GM23248 (cell line): Measurements from ENCODE around the gene BRME1. TPM values are rescaled to one million over a fixed set of nuclear protein-coding genes. Genes with fewer than 3 reads are reported as not detected.

ENCODE experiments used
- DNase-seq: peaks from one replicate; pipeline ENCODE4 v3.0.0-alpha.2; 2015
- H2AFZ ChIP-seq: fragments of 200-600 bp; sonication (generic); 2 replicates; pipeline ENCODE4 v1.6.1; 2016; ENCODE audit warnings: antibody characterized with exemption
- H3F3A ChIP-seq: fragments of 200-600 bp; sonication (generic); 2 replicates; pipeline ENCODE4 v1.6.1; 2016; ENCODE audit warnings: mild to moderate bottlenecking, antibody characterized with exemption, mixed run types; ENCODE audit not compliant: insufficient read depth
- H3K27ac ChIP-seq: fragments of 200-600 bp; sonication (generic); 2 replicates; pipeline ENCODE4 v1.5.1; 2016; ENCODE audit warnings: mild to moderate bottlenecking
- H3K27me3 ChIP-seq: fragments of 200-600 bp; sonication (generic); replicated peaks from 2 replicates; pipeline ENCODE4 v1.6.1; 2016; ENCODE audit warnings: mild to moderate bottlenecking; ENCODE audit not compliant: insufficient read depth
- H3K36me3 ChIP-seq: fragments of 200-600 bp; sonication (generic); 2 replicates; pipeline ENCODE4 v1.6.1; 2016; ENCODE audit warnings: low read depth, mild to moderate bottlenecking
- H3K4me1 ChIP-seq: fragments of 200-600 bp; sonication (generic); 2 replicates; pipeline ENCODE4 v1.6.1; 2016; ENCODE audit warnings: mild to moderate bottlenecking; ENCODE audit not compliant: insufficient read depth
- H3K4me2 ChIP-seq: fragments of 200-600 bp; sonication (generic); one replicate; pipeline ENCODE4 v1.6.1; 2016; ENCODE audit warnings: mild to moderate bottlenecking; ENCODE audit not compliant: unreplicated experiment
- H3K4me3 ChIP-seq: fragments of 200-600 bp; sonication (generic); 2 replicates; pipeline ENCODE4 v1.5.1; 2016; ENCODE audit warnings: mild to moderate bottlenecking
- H3K79me2 ChIP-seq: fragments of 200-600 bp; sonication (generic); 2 replicates; pipeline ENCODE4 v1.6.1; 2016; ENCODE audit warnings: mild to moderate bottlenecking; ENCODE audit not compliant: insufficient read depth
- H3K9ac ChIP-seq: fragments of 200-600 bp; sonication (generic); 2 replicates; pipeline ENCODE4 v1.6.1; 2016; ENCODE audit warnings: mild to moderate bottlenecking
- H3K9me2 ChIP-seq: fragments of 200-600 bp; sonication (generic); 2 replicates; pipeline ENCODE4 v1.6.1; 2016; ENCODE audit warnings: mixed run types, mild to moderate bottlenecking, moderate library complexity; ENCODE audit not compliant: insufficient read depth
- H3K9me3 ChIP-seq: fragments of 200-600 bp; sonication (generic); one replicate; pipeline ENCODE4 v1.6.1; 2017; ENCODE audit warnings: low read depth
- H4K20me1 ChIP-seq: fragments of 200-600 bp; sonication (generic); 2 replicates; pipeline ENCODE4 v1.6.0; 2016; ENCODE audit not compliant: insufficient read depth
- EZH2 ChIP-seq: fragments of 200-600 bp; sonication (generic); IDR thresholded peaks from 2 replicates; pipeline ENCODE4 v1.6.1; 2018; ENCODE audit warnings: antibody characterized with exemption, mild to moderate bottlenecking; ENCODE audit not compliant: insufficient read depth, poor library complexity, severe bottlenecking
- EZH2phosphoT487 ChIP-seq: fragments of 200-600 bp; sonication (generic); IDR thresholded peaks from 2 replicates; pipeline ENCODE4 v1.6.1; 2018; ENCODE audit warnings: antibody characterized with exemption, moderate library complexity, mild to moderate bottlenecking, low read depth; ENCODE audit not compliant: insufficient read depth
- WGBS, 2 experiments: methylation state at CpG; one replicate each; pipeline ENCODE4 v1.1.6; 2015 to 2017; ENCODE audit warnings: low lambda C conversion rate in 2 of 2, low coverage in 1 of 2; ENCODE audit errors: missing lambda C conversion rate in 2 of 2; 5-methylcytosine and 5-hydroxymethylcytosine counted together
- in situ Hi-C: fragments of 300-500 bp; cut with MboI; formaldehyde crosslinking; loops from 2 replicates; pipeline ENCODE4 v1.15.0; 2020
- polyA plus RNA-seq: library from polyadenylated mRNA; unstranded; fragments of >200 nt; fragmentation: Nextera tagmentation; extraction: Ambion mirVana; gene quantifications from 2 replicates; pipeline ENCODE4 v1.2.1, GENCODE V29; 2016
- total RNA-seq: library from RNA; depleted of rRNA; stranded (reverse); fragments of >200 nt; shearing (Covaris generic); gene quantifications from 2 replicates; pipeline ENCODE4 v1.2.3, GENCODE V29; 2014

The BRME1 gene
- total and polyA plus RNA-seq, 2 experiments from 2014 or later = 0.11 to 0.63 TPM

GRCh38 chr19:13929956-13930355 lies 24.0 kb upstream of the BRME1 start:
- no peaks in the 10 kb centered on the region for H4K20me1 ChIP-seq
- no peaks in the 10 kb centered on the region for H3K4me1 ChIP-seq
- no peaks in the 10 kb centered on the region for H3K9me3 ChIP-seq
- no peaks in the 10 kb centered on the region for H3K9me2 ChIP-seq
- no peak for DNase-seq
- WGBS, 2 experiments = 89 to 97% methylated on average over 12 to 17 of the region's 17 CpGs
- no peaks in the 10 kb centered on the region for H3F3A ChIP-seq
- no peak overlapping the region for H3K4me3 ChIP-seq
- no peaks in the 10 kb centered on the region for H3K27me3 ChIP-seq
- no peak overlapping the region for H2AFZ ChIP-seq
- no peak overlapping the region for H3K27ac ChIP-seq
- in situ Hi-C loops = no loop called here
- no peaks in the 10 kb centered on the region for H3K79me2 ChIP-seq
- no peak overlapping the region for H3K9ac ChIP-seq
- no peaks in the 10 kb centered on the region; the same call in 1 of the 2 replicates for H3K36me3 ChIP-seq
- TF ChIP-seq EZH2 (no peak), EZH2phosphoT487 (no peak)
- H3K4me2 ChIP-seq = no peak overlapping the region

- Histone ChIP-seq H3K27me3 (no peaks in the 10 kb centered on the region), H3F3A (no peaks in the 10 kb centered on the region), H3K9me2 (no peaks in the 10 kb centered on the region), H3K4me1 (no peaks in the 10 kb centered on the region), H3K79me2 (no peaks in the 10 kb centered on the region), H3K36me3 (no peaks in the 10 kb centered on the region; the same call in 1 of the 2 replicates), H4K20me1 (no peaks in the 10 kb centered on the region), H3K4me2 (no peak overlapping the region), H2AFZ (no peak overlapping the region), H3K9me3 (no peaks in the 10 kb centered on the region), H3K27ac (no peak overlapping the region), H3K9ac (no peak overlapping the region), H3K4me3 (no peak overlapping the region)
- in situ Hi-C loops = no loop called here
- no peak for DNase-seq
- no peak for TF ChIP-seq EZH2phosphoT487
- TF ChIP-seq EZH2 = no peak
- WGBS, 2 experiments = 89 to 93% methylated on average over 12 of the region's 12 CpGs
These were observed 23.4 kb upstream of the BRME1 start for GRCh38 chr19:13929340-13929739.

DNA sequence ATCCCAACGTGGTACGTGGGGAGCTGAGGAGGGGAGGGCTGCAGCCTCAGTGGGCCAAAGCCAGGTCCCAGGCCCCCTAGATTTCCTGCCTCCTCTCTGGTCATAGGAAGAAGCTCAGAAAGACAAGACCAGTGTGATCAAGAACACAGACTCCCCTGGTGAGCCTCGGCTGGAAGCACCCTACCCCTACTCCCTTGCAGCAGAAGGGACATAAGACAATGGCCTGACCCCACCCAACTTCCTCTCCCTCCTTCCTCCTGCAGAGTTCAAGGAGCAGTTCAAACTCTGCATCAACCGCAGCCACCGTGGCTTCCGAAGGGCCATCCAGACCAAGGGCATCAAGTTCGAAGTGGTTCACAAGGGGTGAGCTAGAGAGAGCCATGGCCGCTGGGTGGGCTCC lies 20.8 kb upstream of the BRME1 start:
- Histone ChIP-seq H3K27ac (no peak overlapping the region), H4K20me1 (no peaks in the 10 kb centered on the region), H3K9ac (no peak overlapping the region), H3K4me1 (no peaks in the 10 kb centered on the region), H3K9me3 (no peaks in the 10 kb centered on the region), H3F3A (no peaks in the 10 kb centered on the region), H3K9me2 (no peaks in the 10 kb centered on the region), H3K79me2 (no peaks in the 10 kb centered on the region), H3K36me3 (peaks cover 9% of the 10 kb centered on the region; the same call in 1 of the 2 replicates), H3K4me3 (no peak overlapping the region), H2AFZ (no peak overlapping the region), H3K27me3 (no peaks in the 10 kb centered on the region), H3K4me2 (no peak overlapping the region)
- TF ChIP-seq EZH2phosphoT487 (no peak), EZH2 (no peak)
- in situ Hi-C loops = no loop called here
- WGBS, 2 experiments = 86 to 90% methylated on average over 8 of the region's 8 CpGs
- no peak for DNase-seq

DNA sequence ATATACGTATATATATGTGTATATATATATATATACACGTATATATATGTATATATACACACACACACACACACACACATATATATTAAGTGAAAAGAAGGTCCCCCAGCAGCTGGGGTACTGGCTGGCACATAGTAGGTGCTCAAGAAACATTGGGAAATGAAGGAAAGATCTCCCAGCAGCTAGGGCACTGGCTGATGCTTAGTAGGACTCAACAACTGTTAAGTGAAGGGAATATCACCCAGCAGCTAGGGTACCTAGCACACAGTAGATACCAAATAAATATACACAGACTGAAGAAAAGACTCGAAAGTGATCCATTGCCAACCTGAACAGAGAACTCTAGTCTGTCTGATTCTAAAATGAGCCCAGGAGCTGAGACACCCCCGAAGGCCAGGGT lies 20.1 kb upstream of the BRME1 start:
- no peaks in the 10 kb centered on the region for H4K20me1 ChIP-seq
- no peak overlapping the region for H3K9ac ChIP-seq
- H3K27me3 ChIP-seq = no peaks in the 10 kb centered on the region
- WGBS, 2 experiments = 75 to 100% methylated on average over 2 to 4 of the region's 4 CpGs
- no peak overlapping the region for H3K27ac ChIP-seq
- H3K4me3 ChIP-seq = no peak overlapping the region
- no peak for TF ChIP-seq EZH2
- TF ChIP-seq EZH2phosphoT487 = no peak
- no peaks in the 10 kb centered on the region for H3K9me2 ChIP-seq
- H3F3A ChIP-seq = no peaks in the 10 kb centered on the region
- H3K4me1 ChIP-seq = no peaks in the 10 kb centered on the region
- H3K9me3 ChIP-seq = no peaks in the 10 kb centered on the region
- DNase-seq = no peak
- H3K4me2 ChIP-seq = no peak overlapping the region
- H3K36me3 ChIP-seq = peaks cover 11% of the 10 kb centered on the region
- H2AFZ ChIP-seq = no peak overlapping the region
- no peaks in the 10 kb centered on the region for H3K79me2 ChIP-seq
- in situ Hi-C loops = no loop called here
